DOHH2 (cell line): Measurements from ENCODE around the gene SART1.

Experiments
- H3F3A ChIP-seq: fragments of 200-600 bp; sonication (generic), shearing (Covaris generic); 2 replicates; pipeline ENCODE4 v1.6.0; 2016; ENCODE audit warnings: antibody characterized with exemption, mild to moderate bottlenecking; ENCODE audit not compliant: control insufficient read depth, insufficient read depth
- H3K27ac ChIP-seq: fragments of 200-600 bp; sonication (generic); 2 replicates; pipeline ENCODE4 v1.5.1; 2014; ENCODE audit warnings: low read depth, mild to moderate bottlenecking, low read length, moderate library complexity
- H3K27me3 ChIP-seq: fragments of 200-600 bp; sonication (generic); 2 replicates; pipeline ENCODE4 v1.6.1; 2014; ENCODE audit warnings: mild to moderate bottlenecking, low read length, mixed read lengths; ENCODE audit not compliant: control insufficient read depth
- H3K36me3 ChIP-seq: fragments of 200-600 bp; sonication (generic); 2 replicates; pipeline ENCODE4 v1.6.1; 2014; ENCODE audit warnings: mild to moderate bottlenecking, low read length, moderate library complexity, mixed read lengths; ENCODE audit not compliant: control insufficient read depth
- H3K4me1 ChIP-seq: fragments of 200-600 bp; sonication (generic); 2 replicates; pipeline ENCODE4 v1.6.1; 2014; ENCODE audit warnings: mild to moderate bottlenecking, low read length, mixed read lengths; ENCODE audit not compliant: control insufficient read depth
- H3K4me2 ChIP-seq: fragments of 200-600 bp; sonication (generic); 2 replicates; pipeline ENCODE4 v1.6.0; 2014; ENCODE audit warnings: mild to moderate bottlenecking, low read length, moderate library complexity
- H3K4me3 ChIP-seq: fragments of 200-600 bp; sonication (generic); 2 replicates; pipeline ENCODE4 v1.5.1; 2014; ENCODE audit warnings: mild to moderate bottlenecking, low read length, mixed read lengths
- H3K79me2 ChIP-seq: fragments of 200-600 bp; sonication (generic); 2 replicates; pipeline ENCODE4 v1.6.1; 2014; ENCODE audit warnings: mild to moderate bottlenecking, low read length, mixed read lengths; ENCODE audit not compliant: control insufficient read depth
- H3K9me2 ChIP-seq: fragments of 200-600 bp; sonication (generic); replicated peaks from 2 replicates; pipeline ENCODE4 v1.6.1; 2014; ENCODE audit warnings: mild to moderate bottlenecking, low read length, mixed read lengths; ENCODE audit not compliant: control insufficient read depth
- H3K9me3 ChIP-seq: fragments of 200-600 bp; sonication (generic); 2 replicates; pipeline ENCODE4 v1.6.1; 2014; ENCODE audit warnings: antibody characterized with exemption, low read length, mixed read lengths; ENCODE audit not compliant: control insufficient read depth, insufficient read depth
- H4K20me1 ChIP-seq: fragments of 200-600 bp; sonication (generic); 2 replicates; pipeline ENCODE4 v1.6.0; 2014; ENCODE audit warnings: low read depth, mild to moderate bottlenecking, antibody characterized with exemption, low read length, moderate library complexity; ENCODE audit not compliant: control insufficient read depth, insufficient read depth
- EZH2phosphoT487 ChIP-seq: fragments of 200-600 bp; sonication (generic); IDR thresholded peaks from 2 replicates; pipeline ENCODE4 v1.6.1; 2017; ENCODE audit warnings: borderline replicate concordance, mild to moderate bottlenecking, antibody characterized with exemption, low read length, moderate library complexity, mixed read lengths
- TF ChIP-seq, protein P1 (sequence below): fragments of 200-600 bp; sonication (generic); IDR thresholded peaks from one replicate; pipeline ENCODE4 v1.5.1; 2014; ENCODE audit warnings: antibody characterized with exemption, mild to moderate bottlenecking, low read depth, low read length; ENCODE audit not compliant: poor library complexity, severe bottlenecking

Gene SART1

DNA sequence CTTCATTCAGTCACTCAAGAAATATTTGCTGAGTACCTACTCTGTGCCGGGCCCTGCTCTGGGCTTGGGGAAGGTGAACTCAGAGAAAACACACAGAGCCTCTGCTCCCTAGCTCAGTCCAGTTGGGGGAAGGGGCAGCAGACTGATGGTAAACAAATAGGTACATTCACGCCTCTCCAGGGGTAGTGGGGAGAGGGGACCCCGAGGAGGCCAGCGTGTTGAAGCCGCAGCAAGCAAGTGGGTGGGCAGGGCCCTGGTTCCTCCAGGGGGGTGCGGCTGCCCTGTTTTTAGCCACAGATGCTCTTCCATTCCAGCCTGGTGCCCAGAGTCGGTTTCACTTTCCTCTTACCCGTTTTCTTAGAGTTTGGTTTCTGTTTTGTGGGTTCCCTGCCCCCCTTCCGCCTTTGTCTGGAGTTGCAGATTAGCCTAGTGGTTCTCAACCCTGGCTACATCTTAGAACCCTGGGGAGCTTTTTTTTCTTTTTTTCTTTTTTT lies 33.6 kb upstream of the SART1 start:
- no peaks in the 10 kb centered on the region for H3K9me3 ChIP-seq
- no peaks in the 10 kb centered on the region for H3K36me3 ChIP-seq
- no peaks in the 10 kb centered on the region for H3K27me3 ChIP-seq
- no peaks in the 10 kb centered on the region for H3F3A ChIP-seq
- no peak overlapping the region for H3K4me3 ChIP-seq
- no peak for TF ChIP-seq EZH2phosphoT487
- TF ChIP-seq, protein P1, sequence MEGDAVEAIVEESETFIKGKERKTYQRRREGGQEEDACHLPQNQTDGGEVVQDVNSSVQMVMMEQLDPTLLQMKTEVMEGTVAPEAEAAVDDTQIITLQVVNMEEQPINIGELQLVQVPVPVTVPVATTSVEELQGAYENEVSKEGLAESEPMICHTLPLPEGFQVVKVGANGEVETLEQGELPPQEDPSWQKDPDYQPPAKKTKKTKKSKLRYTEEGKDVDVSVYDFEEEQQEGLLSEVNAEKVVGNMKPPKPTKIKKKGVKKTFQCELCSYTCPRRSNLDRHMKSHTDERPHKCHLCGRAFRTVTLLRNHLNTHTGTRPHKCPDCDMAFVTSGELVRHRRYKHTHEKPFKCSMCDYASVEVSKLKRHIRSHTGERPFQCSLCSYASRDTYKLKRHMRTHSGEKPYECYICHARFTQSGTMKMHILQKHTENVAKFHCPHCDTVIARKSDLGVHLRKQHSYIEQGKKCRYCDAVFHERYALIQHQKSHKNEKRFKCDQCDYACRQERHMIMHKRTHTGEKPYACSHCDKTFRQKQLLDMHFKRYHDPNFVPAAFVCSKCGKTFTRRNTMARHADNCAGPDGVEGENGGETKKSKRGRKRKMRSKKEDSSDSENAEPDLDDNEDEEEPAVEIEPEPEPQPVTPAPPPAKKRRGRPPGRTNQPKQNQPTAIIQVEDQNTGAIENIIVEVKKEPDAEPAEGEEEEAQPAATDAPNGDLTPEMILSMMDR: no peak
- no peaks in the 10 kb centered on the region for H4K20me1 ChIP-seq
- no peak overlapping the region for H3K27ac ChIP-seq
- H3K4me2 ChIP-seq: no peak overlapping the region
- no peaks in the 10 kb centered on the region for H3K79me2 ChIP-seq
- H3K9me2 ChIP-seq: no peaks in the 10 kb centered on the region
- H3K4me1 ChIP-seq: peaks cover 6% of the 10 kb centered on the region; the same call in 1 of the 2 replicates

DNA sequence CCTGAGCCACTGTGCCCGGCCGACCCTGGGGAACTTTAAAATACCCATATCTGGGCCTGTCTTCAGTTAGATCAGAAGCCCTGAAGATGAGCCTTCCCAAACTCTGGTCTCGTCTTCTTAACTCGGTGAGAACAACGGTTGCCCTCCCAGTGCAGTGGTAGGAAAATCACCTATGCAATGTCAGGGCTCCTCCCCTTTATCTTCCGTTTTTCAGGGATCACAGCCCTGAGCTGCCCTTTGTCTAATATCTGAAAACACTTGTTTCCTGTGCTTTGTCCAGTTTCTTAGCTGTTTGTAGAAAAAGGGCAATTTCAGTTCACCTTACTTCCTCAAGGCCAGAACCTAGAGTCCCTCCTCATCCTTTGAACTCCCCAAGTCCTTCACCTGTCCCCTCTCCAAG lies 32.9 kb upstream of the SART1 start:
- TF ChIP-seq, protein P1: no peak
- no peak for TF ChIP-seq EZH2phosphoT487
- Histone ChIP-seq H3K27me3 (no peaks in the 10 kb centered on the region), H3K4me2 (no peak overlapping the region), H3K4me1 (peaks cover 6% of the 10 kb centered on the region; the same call in 1 of the 2 replicates), H4K20me1 (no peaks in the 10 kb centered on the region), H3K27ac (no peak overlapping the region), H3K9me2 (no peaks in the 10 kb centered on the region), H3K36me3 (no peaks in the 10 kb centered on the region), H3K9me3 (no peaks in the 10 kb centered on the region), H3F3A (no peaks in the 10 kb centered on the region), H3K79me2 (no peaks in the 10 kb centered on the region), H3K4me3 (no peak overlapping the region)

DNA sequence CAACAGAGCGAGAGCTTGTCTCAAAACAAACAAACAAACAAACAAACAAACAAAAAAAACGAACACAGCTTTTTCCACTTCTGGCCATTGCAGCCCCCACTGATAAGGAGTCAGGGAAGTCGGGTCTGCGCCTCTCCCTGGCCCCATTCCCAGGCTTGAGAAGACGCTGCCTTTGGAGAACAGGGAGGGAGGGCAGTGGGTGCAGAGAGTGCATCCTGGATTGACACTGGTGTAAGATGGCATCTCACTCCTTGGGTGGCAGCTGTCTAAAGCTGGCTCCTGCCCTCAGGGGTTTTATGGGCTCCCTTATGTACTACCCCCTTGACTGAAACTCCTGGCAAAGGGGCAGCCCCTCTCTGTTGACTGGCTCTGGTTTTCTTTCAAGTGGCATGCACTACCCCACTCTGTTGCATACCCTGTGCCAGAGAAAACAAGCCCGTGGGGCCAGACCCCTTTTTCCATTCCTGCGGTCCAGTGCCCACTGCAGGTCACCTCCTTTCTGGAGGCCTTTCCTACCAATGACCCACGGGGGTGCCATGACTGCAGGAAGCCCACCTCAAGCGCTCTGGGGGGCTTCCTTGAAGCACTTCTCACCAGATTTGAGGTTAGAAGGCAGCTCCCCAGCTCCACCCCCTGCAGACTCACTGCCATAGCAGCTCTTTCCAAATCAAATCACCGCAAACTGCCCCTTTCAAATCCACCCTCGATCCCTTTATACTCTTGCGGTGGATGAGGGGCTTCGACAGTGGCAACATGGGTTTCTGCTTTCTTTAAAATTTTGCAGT lies 29.6 kb upstream of the SART1 start:
- no peaks in the 10 kb centered on the region for H3F3A ChIP-seq
- no peak overlapping the region for H3K4me3 ChIP-seq
- H3K4me1 ChIP-seq: peaks cover 6% of the 10 kb centered on the region; the same call in 1 of the 2 replicates
- TF ChIP-seq, protein P1: no peak
- TF ChIP-seq EZH2phosphoT487: no peak
- H3K4me2 ChIP-seq: no peak overlapping the region
- H3K36me3 ChIP-seq: no peaks in the 10 kb centered on the region
- H4K20me1 ChIP-seq: no peaks in the 10 kb centered on the region
- H3K27ac ChIP-seq: no peak overlapping the region
- no peaks in the 10 kb centered on the region for H3K9me3 ChIP-seq
- H3K9me2 ChIP-seq: no peaks in the 10 kb centered on the region
- no peaks in the 10 kb centered on the region for H3K79me2 ChIP-seq
- H3K27me3 ChIP-seq: no peaks in the 10 kb centered on the region
